ENCODE measurements around the gene ATOX1.

The ATOX1 gene

DNA sequence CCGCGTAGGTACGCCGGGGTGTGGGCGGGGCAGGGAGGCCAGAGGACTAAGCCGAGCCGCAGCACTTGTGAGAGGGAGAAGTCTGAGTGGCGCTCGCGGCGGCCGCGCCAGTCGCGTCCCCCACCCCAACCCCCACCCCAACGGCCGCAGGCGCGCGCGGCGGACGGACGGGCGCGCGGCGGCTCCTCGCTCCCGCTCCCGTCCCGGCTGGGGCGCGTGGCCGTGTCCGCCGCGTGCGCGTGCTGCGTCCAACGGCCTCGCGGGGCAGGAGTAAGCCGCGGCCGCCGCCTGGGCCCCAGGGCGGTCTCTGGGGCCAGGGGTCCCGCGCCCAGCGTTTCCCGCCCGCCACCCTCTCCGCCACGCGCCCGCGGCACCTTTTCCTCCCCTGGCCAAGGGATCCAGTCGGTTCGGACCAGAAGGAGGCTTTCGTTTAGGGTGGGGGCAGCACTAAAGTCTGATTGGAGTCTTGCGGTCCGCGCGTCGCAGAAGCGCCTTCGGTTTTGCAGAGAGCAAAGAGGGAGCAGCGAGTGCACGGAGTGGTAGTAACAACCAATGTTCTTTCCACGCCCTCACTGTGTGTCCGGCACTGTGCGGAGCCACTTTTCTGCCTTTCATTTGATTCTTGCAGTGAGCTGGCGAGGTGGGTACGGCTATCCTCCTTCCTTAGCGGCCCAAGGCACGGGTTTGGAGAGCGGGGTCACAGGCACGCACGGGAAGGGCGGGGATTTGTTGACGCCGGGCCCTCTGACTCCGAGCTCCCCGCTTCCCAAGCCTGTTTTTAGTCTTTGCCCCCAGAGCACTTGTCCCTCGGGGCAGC, 13.8 kb upstream of the ATOX1 start:
- TF ChIP-seq CTCF (IDR thresholded peaks at IDR 0.05; ENCODE audit: insufficient read depth, low read length, missing control alignments): no peak
- H3K4me3 ChIP-seq (ENCODE audit: low read depth, low read length): peak overlapping the region; percentile 87
- POLR2A ChIA-PET: interaction anchor here (0.6 to 3.1 kb wide), 20 partner anchors 9 to 520 kb away, joined by 3 to 16 read pairs (median 6); partner anchors contain the start of genes ATOX1, GM2A, SLC36A1 and SPARC
- CTCF ChIA-PET: interaction anchor here (0.7 to 3.3 kb wide), 11 partner anchors 8 to 646 kb away, joined by 3 to 28 read pairs (median 6); partner anchors contain the start of gene ATOX1
- no peak for DNase-seq (ENCODE audit: low read depth, low spot score)

- ChIA-PET POLR2A (interaction anchor here (0.6 to 3.1 kb wide), 21 partner anchors 8 to 519 kb away, joined by 3 to 16 read pairs (median 5); partner anchors contain the start of genes ATOX1, GM2A and SPARC), CTCF (interaction anchor here (0.6 to 3.3 kb wide), 24 partner anchors 8 to 646 kb away, joined by 3 to 28 read pairs (median 5); partner anchors contain the start of genes ATOX1 and SLC36A1)
- peak; percentile 66 for TF ChIP-seq CTCF (IDR thresholded peaks at IDR 0.05; ENCODE audit: insufficient read depth, low read length, missing control alignments)
- H3K4me3 ChIP-seq (ENCODE audit: low read depth, low read length): peak within 1 kb of the TSS; percentile 87
- peak; percentile 100 for DNase-seq (ENCODE audit: low read depth, low spot score)
These were observed 13.0 kb upstream of the ATOX1 start, which contains the start of gene G3BP1 for GRCh38 chr5:151771259-151772028. Gene G3BP1, plus strand, starts transcription at chr5:151771954. Its CDS starts 14,667 bp downstream, at chr5:151786621.

GRCh38 chr5:151770383-151771258, 12.2 kb upstream of the ATOX1 start:
- DNase-seq (ENCODE audit: low read depth, low spot score): no peak
- peak overlapping the region; percentile 58 for H3K4me3 ChIP-seq (ENCODE audit: low read depth, low read length)
- ChIA-PET POLR2A (interaction anchor here (0.6 to 3.1 kb wide), 17 partner anchors 12 to 518 kb away, joined by 3 to 16 read pairs (median 6); partner anchors contain the start of genes ATOX1, GM2A and SPARC), CTCF (interaction anchor here (0.6 to 3.3 kb wide), 25 partner anchors 8 to 645 kb away, joined by 3 to 28 read pairs (median 5); partner anchors contain the start of genes ATOX1 and SLC36A1)
- TF ChIP-seq CTCF (IDR thresholded peaks at IDR 0.05; ENCODE audit: insufficient read depth, low read length, missing control alignments): peak; percentile 35

- CTCF ChIA-PET: interaction anchor here (1.1 to 2.5 kb wide), 2 partner anchors 12 to 26 kb away, joined by 3 to 7 read pairs; no protein-coding TSS in a partner anchor
- DNase-seq (ENCODE audit: low read depth, low spot score): no peak
- POLR2A ChIA-PET: no interaction called here
- no peak for TF ChIP-seq CTCF (IDR thresholded peaks at IDR 0.05; ENCODE audit: insufficient read depth, low read length, missing control alignments)
- H3K4me3 ChIP-seq (ENCODE audit: low read depth, low read length): no peak overlapping the region
These were observed 8.5 kb upstream of the ATOX1 start for GRCh38 chr5:151766975-151767374.

- ChIA-PET CTCF (interaction anchor here (2.5 kb wide), 1 partner anchor 24 kb away, joined by 7 read pairs; no protein-coding TSS in a partner anchor), POLR2A (no interaction called here)
- no peak for TF ChIP-seq CTCF (IDR thresholded peaks at IDR 0.05; ENCODE audit: insufficient read depth, low read length, missing control alignments)
These were observed 6.4 kb upstream of the ATOX1 start for GRCh38 chr5:151764801-151765200.

More at GRCh38 chr5:151764801-151765200, 6.4 kb upstream of the ATOX1 start:
- no peak for DNase-seq (ENCODE audit: low read depth, low spot score)
- no peak overlapping the region for H3K4me3 ChIP-seq (ENCODE audit: low read depth, low read length)

Measured in AG04449 (cell line).